GM23248 (cell line): ENCODE data around the gene GALNT2. TPM values are rescaled to one million over a fixed set of nuclear protein-coding genes. Genes with fewer than 3 reads are reported as not detected.

ENCODE experiments used
- DNase-seq: peaks from one replicate; pipeline ENCODE4 v3.0.0-alpha.2; 2015
- H2AFZ ChIP-seq: fragments of 200-600 bp; sonication (generic); 2 replicates; pipeline ENCODE4 v1.6.1; 2016; ENCODE audit warnings: antibody characterized with exemption
- H3F3A ChIP-seq: fragments of 200-600 bp; sonication (generic); 2 replicates; pipeline ENCODE4 v1.6.1; 2016; ENCODE audit warnings: mild to moderate bottlenecking, antibody characterized with exemption, mixed run types; ENCODE audit not compliant: insufficient read depth
- H3K27ac ChIP-seq: fragments of 200-600 bp; sonication (generic); 2 replicates; pipeline ENCODE4 v1.5.1; 2016; ENCODE audit warnings: mild to moderate bottlenecking
- H3K27me3 ChIP-seq: fragments of 200-600 bp; sonication (generic); replicated peaks from 2 replicates; pipeline ENCODE4 v1.6.1; 2016; ENCODE audit warnings: mild to moderate bottlenecking; ENCODE audit not compliant: insufficient read depth
- H3K36me3 ChIP-seq: fragments of 200-600 bp; sonication (generic); 2 replicates; pipeline ENCODE4 v1.6.1; 2016; ENCODE audit warnings: low read depth, mild to moderate bottlenecking
- H3K4me1 ChIP-seq: fragments of 200-600 bp; sonication (generic); 2 replicates; pipeline ENCODE4 v1.6.1; 2016; ENCODE audit warnings: mild to moderate bottlenecking; ENCODE audit not compliant: insufficient read depth
- H3K4me2 ChIP-seq: fragments of 200-600 bp; sonication (generic); one replicate; pipeline ENCODE4 v1.6.1; 2016; ENCODE audit warnings: mild to moderate bottlenecking; ENCODE audit not compliant: unreplicated experiment
- H3K4me3 ChIP-seq: fragments of 200-600 bp; sonication (generic); 2 replicates; pipeline ENCODE4 v1.5.1; 2016; ENCODE audit warnings: mild to moderate bottlenecking
- H3K79me2 ChIP-seq: fragments of 200-600 bp; sonication (generic); 2 replicates; pipeline ENCODE4 v1.6.1; 2016; ENCODE audit warnings: mild to moderate bottlenecking; ENCODE audit not compliant: insufficient read depth
- H3K9ac ChIP-seq: fragments of 200-600 bp; sonication (generic); 2 replicates; pipeline ENCODE4 v1.6.1; 2016; ENCODE audit warnings: mild to moderate bottlenecking
- H3K9me2 ChIP-seq: fragments of 200-600 bp; sonication (generic); 2 replicates; pipeline ENCODE4 v1.6.1; 2016; ENCODE audit warnings: mixed run types, mild to moderate bottlenecking, moderate library complexity; ENCODE audit not compliant: insufficient read depth
- H3K9me3 ChIP-seq: fragments of 200-600 bp; sonication (generic); one replicate; pipeline ENCODE4 v1.6.1; 2017; ENCODE audit warnings: low read depth
- H4K20me1 ChIP-seq: fragments of 200-600 bp; sonication (generic); 2 replicates; pipeline ENCODE4 v1.6.0; 2016; ENCODE audit not compliant: insufficient read depth
- EZH2 ChIP-seq: fragments of 200-600 bp; sonication (generic); IDR thresholded peaks from 2 replicates; pipeline ENCODE4 v1.6.1; 2018; ENCODE audit warnings: antibody characterized with exemption, mild to moderate bottlenecking; ENCODE audit not compliant: insufficient read depth, poor library complexity, severe bottlenecking
- EZH2phosphoT487 ChIP-seq: fragments of 200-600 bp; sonication (generic); IDR thresholded peaks from 2 replicates; pipeline ENCODE4 v1.6.1; 2018; ENCODE audit warnings: antibody characterized with exemption, moderate library complexity, mild to moderate bottlenecking, low read depth; ENCODE audit not compliant: insufficient read depth
- WGBS, 2 experiments: methylation state at CpG; one replicate each; pipeline ENCODE4 v1.1.6; 2015 to 2017; ENCODE audit warnings: low lambda C conversion rate in 2 of 2, low coverage in 1 of 2; ENCODE audit errors: missing lambda C conversion rate in 2 of 2; 5-methylcytosine and 5-hydroxymethylcytosine counted together
- in situ Hi-C: fragments of 300-500 bp; cut with MboI; formaldehyde crosslinking; loops from 2 replicates; pipeline ENCODE4 v1.15.0; 2020
- polyA plus RNA-seq: library from polyadenylated mRNA; unstranded; fragments of >200 nt; fragmentation: Nextera tagmentation; extraction: Ambion mirVana; gene quantifications from 2 replicates; pipeline ENCODE4 v1.2.1, GENCODE V29; 2016
- total RNA-seq: library from RNA; depleted of rRNA; stranded (reverse); fragments of >200 nt; shearing (Covaris generic); gene quantifications from 2 replicates; pipeline ENCODE4 v1.2.3, GENCODE V29; 2014

GALNT2 gene
- total and polyA plus RNA-seq, 2 experiments from 2014 or later, result 111 to 124 TPM

DNA sequence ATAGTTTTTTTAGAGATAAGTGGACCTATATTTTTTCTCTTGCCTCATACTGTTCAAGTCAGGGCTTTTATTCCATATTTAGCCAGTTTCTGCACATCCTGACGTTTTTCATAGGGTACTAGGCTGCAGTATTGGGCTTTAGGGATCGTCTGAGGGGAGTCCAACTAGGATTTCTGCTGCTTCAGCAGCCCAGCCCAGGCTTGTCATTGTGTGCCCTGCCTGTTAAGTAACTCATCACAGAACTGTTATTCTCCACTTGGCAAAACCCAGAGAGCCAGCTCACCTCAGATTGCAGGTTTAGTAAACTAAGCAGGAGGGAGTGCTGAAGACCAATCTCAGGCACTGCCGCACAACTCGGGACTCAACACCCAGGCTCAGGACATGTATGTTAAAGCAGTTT is 2.8 kb downstream of the GALNT2 start:
- 89 to 96% methylated on average over 4 of the region's 4 CpGs for WGBS, 2 experiments
- TF ChIP-seq EZH2, result no peak
- TF ChIP-seq EZH2phosphoT487, result no peak
- Histone ChIP-seq H3K9ac (no peak overlapping the region), H3F3A (peaks cover 20% of the 10 kb centered on the region; the same call in 1 of the 2 replicates), H3K79me2 (peaks cover 75% of the 10 kb centered on the region), H2AFZ (no peak overlapping the region), H3K27ac (no peak overlapping the region), H4K20me1 (peaks cover 14% of the 10 kb centered on the region; the same call in 1 of the 2 replicates), H3K9me2 (no peaks in the 10 kb centered on the region), H3K4me2 (peak overlapping the region; percentile 99), H3K4me3 (peak overlapping the region; percentile 97), H3K36me3 (no peaks in the 10 kb centered on the region), H3K4me1 (peaks cover 44% of the 10 kb centered on the region), H3K9me3 (no peaks in the 10 kb centered on the region), H3K27me3 (no peaks in the 10 kb centered on the region)
- no peak for DNase-seq
- in situ Hi-C loops, result no loop called here

DNA sequence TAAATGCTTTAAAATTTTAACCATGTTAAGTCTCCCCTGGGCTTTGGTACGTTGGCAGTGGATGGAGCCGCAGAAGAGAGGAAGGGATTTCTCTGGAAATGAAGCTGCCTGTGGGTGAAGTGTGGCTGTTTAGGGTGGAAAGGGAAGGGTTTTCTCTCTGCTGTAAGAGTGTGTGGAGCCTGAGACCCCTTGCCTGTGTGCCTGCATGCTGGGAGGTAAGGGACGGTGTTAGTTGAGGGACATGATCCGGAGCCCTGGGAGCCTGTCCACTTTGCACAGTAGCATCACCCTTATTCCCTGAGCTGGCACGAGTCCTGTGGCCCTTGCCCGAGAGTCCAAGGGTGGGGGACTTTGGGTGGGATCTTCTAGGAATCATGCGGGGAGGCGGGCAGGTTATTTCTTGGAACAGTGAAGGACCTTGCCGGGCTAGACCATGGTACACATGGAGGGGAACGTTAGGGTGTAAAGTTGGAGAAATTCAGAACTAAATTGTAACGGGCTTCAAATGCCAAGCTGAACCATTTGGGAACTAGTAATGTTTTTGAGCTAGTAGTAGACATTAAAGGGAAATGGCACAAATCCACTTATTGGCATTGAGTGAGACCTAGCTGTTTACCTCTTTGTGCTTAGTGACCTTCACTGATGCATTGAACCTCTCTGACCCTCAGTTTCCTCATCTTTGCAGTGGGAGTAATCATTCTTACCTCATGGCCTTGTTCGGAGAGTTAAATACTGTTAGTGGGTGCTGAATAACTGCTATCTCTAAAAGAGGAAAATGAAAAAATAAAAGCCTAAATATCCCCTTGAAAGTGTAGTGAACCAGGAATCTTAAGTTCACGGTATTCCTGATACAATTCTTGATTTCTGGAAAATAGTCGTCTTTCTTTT is 3.5 kb downstream of the GALNT2 start:
- no peak overlapping the region for H3K4me2 ChIP-seq
- 89 to 90% methylated on average over 14 of the region's 14 CpGs for WGBS, 2 experiments
- DNase-seq, result no peak

DNA sequence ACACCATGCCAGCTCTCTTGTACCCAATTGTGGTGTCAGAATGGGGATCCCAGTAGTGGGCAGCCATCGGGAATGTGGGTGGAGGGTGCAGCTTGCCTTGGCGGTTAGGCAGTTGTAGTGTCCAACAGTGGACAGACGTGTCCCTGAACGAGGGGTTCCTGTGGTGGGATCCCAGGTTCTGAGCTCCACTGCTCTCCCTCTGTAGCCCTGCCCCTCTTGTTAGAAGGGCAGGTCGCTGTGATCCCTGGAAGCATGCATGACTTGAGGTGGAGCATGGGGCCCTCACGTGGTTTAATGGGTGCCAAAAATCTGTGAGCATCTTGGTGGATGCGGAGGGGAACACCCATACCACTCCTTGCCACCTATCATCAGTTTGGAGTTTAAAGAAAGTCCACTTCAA is 4.3 kb downstream of the GALNT2 start:
- Histone ChIP-seq H3K27me3 (no peaks in the 10 kb centered on the region), H3K36me3 (no peaks in the 10 kb centered on the region), H3K4me1 (peaks cover 41% of the 10 kb centered on the region), H3K9me3 (no peaks in the 10 kb centered on the region), H3K9ac (no peak overlapping the region), H3K79me2 (peaks cover 90% of the 10 kb centered on the region), H2AFZ (no peak overlapping the region), H3K4me2 (no peak overlapping the region), H3K27ac (no peak overlapping the region), H3K9me2 (no peaks in the 10 kb centered on the region), H4K20me1 (peaks cover 14% of the 10 kb centered on the region; the same call in 1 of the 2 replicates), H3K4me3 (no peak overlapping the region), H3F3A (peaks cover 7% of the 10 kb centered on the region; the same call in 1 of the 2 replicates)
- in situ Hi-C loops, result no loop called here
- 86 to 87% methylated on average over 7 of the region's 7 CpGs for WGBS, 2 experiments
- DNase-seq, result no peak
- no peak for TF ChIP-seq EZH2phosphoT487
- TF ChIP-seq EZH2, result no peak

More for the DNA sequence above, 3.5 kb downstream of the GALNT2 start:
- Histone ChIP-seq H3K36me3 (no peaks in the 10 kb centered on the region), H3K9me2 (no peaks in the 10 kb centered on the region), H3K27ac (no peak overlapping the region), H3K9ac (no peak overlapping the region), H3F3A (peaks cover 15% of the 10 kb centered on the region; the same call in 1 of the 2 replicates), H4K20me1 (peaks cover 14% of the 10 kb centered on the region; the same call in 1 of the 2 replicates), H3K4me3 (no peak overlapping the region), H2AFZ (no peak overlapping the region), H3K27me3 (no peaks in the 10 kb centered on the region), H3K9me3 (no peaks in the 10 kb centered on the region), H3K4me1 (peaks cover 44% of the 10 kb centered on the region), H3K79me2 (peaks cover 82% of the 10 kb centered on the region)
- in situ Hi-C loops, result no loop called here
- TF ChIP-seq EZH2 (no peak), EZH2phosphoT487 (no peak)

DNA sequence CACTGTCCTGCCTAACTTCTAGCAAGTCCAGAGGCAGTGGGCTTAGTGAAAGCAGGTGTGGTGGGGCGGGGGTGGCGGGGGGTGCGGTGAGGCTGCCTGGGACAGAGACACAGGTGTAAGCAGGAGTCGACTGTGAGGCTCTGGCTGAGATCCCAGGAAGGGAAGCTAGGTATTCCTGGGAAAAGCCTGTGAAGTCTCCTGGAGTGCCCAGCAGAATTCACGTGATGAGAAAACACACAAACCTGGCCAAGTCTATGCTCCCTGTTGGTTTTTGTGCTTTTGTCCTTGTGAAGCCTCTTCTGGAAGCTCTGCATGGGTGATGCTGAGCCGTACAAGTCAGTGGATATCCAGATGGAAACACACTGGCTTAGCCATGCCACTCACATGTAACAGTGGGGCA is 5.3 kb downstream of the GALNT2 start:
- Histone ChIP-seq H3K9me2 (no peaks in the 10 kb centered on the region), H3K4me1 (peaks cover 44% of the 10 kb centered on the region), H3K9me3 (no peaks in the 10 kb centered on the region), H3K79me2 (peaks cover 100% of the 10 kb centered on the region), H3K36me3 (no peaks in the 10 kb centered on the region), H3K4me2 (no peak overlapping the region), H3K27ac (no peak overlapping the region), H2AFZ (no peak overlapping the region), H3K4me3 (no peak overlapping the region), H3F3A (peaks cover 8% of the 10 kb centered on the region), H3K27me3 (no peaks in the 10 kb centered on the region), H3K9ac (no peak overlapping the region), H4K20me1 (peaks cover 14% of the 10 kb centered on the region; the same call in 1 of the 2 replicates)
- TF ChIP-seq EZH2phosphoT487, result no peak
- no peak for TF ChIP-seq EZH2
- no peak for DNase-seq
- in situ Hi-C loops, result no loop called here
- WGBS, 2 experiments, result 71 to 89% methylated on average over 3 to 6 of the region's 6 CpGs
